ENCODE measurements around the gene TESMIN.

- TF ChIP-seq EZH2phosphoT487 (IDR thresholded peaks at IDR 0.05; ENCODE audit: low read length) (no peak), EZH2 (optimal IDR thresholded peaks at IDR 0.05; ENCODE audit: low read depth, low read length) (no peak)
These were observed 73.3 kb downstream of the TESMIN start for GRCh38 chr11:68678031-68678441.
